GM12892 (cell line): ENCODE results near the gene ASB17.

Experiments
- POLR2A ChIP-seq: IDR thresholded peaks from 2 replicates; pipeline ENCODE4 v1.6.1; 2011; ENCODE audit warnings: low read depth, low read length, control low read depth
- POLR2AphosphoS5 ChIP-seq: IDR thresholded peaks from 2 replicates; pipeline ENCODE4 v1.6.1; 2011; ENCODE audit warnings: low read depth, low read length, control low read depth

GRCh38 chr1:75954586-75954985 is 22.4 kb upstream of the ASB17 start:
- TF ChIP-seq POLR2AphosphoS5 = no peak
- no peak for TF ChIP-seq POLR2A
